HG03196 (cell line): Measurements from ENCODE around the gene RALGAPA1.

Experiments
- ATAC-seq: cut with Tn5 transposase; IDR thresholded peaks from one replicate; pipeline ENCODE4 v1.9.1; 2021; ENCODE audit not compliant: unreplicated experiment

RALGAPA1 gene

DNA sequence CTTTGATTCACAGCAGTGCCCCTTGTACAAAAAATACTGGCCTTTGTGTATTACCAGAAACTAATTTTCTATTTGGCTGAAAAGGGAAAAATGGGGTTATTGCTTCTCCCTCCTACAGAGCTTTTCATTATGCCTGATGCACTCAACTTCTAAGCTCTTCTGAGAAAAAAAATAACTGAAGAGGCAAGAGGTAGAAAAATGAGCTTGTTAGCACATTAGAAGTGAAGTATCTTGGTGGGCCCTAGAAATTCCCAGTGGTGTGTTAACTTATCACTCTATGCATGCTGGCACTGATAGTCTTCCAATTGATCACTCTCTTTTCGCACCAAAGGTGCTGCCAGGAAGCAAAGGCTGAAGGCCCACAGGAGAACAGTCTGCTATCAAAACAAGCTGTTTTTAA is 258.0 kb downstream of the RALGAPA1 start:
- ATAC-seq: no peak

DNA sequence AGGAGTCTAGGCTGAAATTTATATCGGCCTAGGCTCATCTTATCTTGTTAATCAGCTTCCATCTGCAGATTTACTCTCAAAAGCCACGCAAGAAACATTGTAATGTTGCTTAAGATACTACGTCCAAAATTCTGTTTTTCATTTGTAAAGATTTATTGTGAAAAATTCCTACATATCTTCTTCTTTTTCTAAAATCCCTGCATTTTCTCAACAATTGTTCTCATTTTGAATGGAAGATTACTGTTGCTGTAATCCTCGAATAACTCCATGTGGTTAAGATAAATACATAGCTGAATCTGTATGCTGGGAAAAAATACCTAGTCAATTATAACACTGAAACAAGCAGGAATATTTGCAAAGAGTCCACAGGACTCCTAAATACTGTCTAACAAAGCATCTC is 259.5 kb downstream of the RALGAPA1 start:
- no peak for ATAC-seq

DNA sequence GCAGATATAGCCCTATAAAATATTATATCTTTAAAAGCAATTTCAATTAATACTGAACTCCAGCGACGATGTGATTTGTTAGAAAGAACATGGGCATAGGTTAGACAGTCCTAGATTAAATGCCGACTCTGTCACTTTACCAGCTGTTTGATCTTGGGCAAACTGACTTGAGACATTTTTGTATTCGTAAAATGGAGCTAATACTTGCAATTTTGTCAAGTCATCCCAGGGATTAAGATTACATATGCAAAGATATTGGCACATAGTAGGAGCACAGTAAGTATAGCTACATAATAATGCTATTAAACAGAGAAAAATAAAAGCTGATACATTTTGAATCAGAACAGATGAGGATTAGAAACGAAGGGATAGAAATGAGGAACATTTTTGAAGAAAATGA is 266.1 kb downstream of the RALGAPA1 start:
- no peak for ATAC-seq

DNA sequence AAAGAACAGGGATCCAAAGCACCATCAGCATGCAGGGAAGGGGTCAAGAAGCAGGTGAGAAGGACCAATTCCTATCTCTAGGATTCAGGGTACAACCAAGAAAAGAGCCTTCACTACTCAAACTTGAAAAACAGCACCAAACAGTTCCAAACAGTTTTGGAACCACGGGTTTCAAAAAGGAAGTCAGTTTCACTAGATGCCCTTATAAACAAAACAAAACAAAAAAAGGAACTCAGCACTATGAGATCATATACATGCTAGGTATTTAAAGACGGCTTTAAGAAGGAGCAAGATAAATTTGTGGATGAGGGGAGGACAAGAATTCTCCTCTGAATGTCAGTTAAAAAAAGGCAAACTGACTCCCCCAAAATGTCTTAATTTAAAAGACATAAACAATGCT is 269.1 kb downstream of the RALGAPA1 start:
- ATAC-seq: no peak

DNA sequence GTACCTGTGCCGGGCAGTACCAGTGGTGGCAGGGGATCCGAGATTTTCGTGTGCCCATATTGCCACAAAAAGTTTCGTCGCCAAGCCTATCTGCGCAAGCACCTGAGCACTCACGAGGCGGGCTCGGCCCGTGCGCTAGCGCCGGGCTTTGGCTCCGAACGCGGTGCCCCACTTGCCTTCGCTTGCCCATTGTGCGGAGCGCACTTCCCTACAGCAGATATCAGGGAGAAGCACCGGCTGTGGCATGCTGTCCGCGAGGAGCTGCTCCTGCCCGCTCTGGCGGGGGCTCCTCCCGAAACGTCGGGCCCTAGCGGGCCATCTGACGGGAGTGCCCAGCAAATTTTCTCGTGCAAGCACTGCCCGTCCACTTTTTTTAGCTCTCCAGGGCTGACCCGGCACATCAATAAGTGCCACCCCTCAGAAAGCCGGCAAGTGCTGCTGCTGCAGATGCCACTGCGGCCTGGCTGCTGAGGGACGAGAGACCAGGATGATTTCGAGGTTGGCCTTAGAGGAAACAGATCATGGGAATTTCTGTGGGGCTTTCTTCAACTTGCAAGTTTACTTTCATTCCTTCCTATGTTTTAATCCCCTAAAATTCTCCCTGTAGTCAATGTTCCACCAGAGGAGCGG is 273.5 kb downstream of the RALGAPA1 start:
- no peak for ATAC-seq

DNA sequence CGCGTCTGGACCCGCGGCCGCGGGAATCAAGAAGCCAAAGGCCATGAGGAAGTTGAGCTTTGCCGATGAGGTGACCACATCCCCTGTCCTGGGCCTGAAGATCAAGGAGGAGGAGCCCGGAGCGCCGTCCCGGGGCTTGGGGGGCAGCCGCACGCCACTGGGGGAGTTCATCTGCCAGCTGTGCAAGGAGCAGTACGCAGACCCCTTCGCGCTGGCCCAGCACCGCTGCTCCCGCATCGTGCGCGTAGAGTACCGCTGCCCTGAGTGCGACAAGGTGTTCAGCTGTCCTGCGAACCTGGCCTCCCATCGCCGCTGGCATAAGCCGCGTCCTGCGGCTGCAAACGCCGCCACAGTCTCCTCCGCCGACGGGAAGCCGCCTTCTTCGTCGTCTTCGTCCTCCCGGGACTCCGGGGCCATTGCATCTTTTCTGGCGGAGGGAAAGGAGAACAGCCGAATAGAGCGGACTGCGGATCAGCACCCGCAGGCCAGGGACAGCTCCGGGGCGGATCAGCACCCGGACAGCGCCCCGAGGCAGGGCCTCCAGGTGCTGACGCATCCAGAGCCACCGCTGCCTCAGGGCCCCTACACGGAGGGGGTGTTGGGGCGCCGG is 274.1 kb downstream of the RALGAPA1 start:
- no peak for ATAC-seq

DNA sequence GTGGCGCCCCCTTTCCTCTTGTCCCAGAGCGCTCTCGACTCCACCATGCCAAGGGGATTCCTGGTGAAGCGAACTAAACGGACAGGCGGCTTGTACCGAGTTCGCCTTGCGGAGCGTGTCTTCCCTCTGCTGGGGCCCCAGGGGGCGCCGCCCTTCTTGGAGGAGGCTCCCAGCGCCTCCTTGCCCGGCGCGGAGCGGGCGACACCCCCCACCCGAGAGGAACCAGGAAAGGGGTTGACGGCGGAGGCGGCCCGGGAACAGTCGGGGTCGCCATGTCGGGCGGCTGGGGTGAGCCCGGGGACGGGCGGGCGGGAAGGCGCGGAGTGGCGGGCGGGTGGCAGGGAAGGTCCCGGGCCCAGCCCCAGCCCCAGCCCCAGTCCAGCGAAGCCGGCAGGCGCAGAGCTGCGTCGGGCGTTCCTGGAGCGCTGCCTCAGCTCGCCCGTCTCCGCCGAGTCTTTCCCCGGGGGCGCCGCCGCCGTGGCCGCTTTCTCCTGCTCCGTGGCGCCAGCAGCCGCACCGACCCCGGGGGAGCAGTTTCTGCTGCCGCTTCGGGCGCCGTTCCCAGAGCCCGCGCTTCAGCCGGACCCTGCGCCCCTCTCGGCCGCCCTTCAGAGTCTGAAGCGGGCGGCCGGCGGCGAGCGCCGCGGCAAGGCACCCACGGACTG is 274.8 kb downstream of the RALGAPA1 start:
- ATAC-seq: no peak

DNA sequence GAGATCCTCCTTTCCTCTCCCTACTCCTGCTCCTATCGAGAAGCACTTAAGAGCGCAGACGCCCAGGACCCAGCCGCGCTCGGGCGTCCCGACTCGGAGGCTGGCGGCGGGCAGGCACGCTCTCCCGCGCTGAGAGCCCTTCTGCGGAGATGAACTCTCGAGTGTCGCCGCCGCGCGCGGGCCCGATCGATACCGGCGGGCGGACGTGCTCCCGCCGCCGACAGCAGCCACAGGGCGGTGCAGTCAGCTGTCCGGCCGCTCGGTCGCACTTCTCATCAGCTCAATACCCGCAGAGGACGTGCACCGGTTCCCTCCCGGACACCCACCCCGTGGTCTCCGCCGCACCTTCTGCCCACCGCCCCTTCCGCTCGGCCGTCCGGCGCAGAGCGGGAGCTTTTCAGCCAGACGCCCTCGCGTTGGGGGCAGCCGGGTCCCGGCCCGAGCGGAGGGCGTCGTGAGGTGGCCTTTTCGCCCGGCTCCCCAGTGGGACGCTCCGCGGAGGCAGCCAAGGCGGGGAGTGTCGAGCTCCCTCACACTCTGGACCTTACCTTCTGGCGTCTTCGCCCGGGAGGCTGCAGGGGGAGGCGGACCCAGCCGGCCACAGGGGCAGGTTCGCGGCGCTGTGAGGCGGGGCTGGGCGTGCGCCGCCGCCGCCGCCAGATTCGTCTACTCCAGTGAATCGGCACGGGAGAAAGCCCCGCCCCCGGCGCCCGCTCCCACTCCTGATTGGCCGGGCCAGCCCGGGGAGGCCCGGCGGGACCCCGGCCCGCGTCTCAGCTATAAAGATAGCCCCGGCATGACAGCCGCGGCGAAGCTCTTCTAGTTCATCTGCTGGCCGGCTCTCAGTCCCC is 275.5 kb downstream of the RALGAPA1 start, which contains the start of gene INSM2:
Gene INSM2, plus strand, starts transcription at position 808 of the 851 bp plus-strand sequence. CDS start 89 bp downstream, outside the sequence.
- ATAC-seq: peak; percentile 78

DNA sequence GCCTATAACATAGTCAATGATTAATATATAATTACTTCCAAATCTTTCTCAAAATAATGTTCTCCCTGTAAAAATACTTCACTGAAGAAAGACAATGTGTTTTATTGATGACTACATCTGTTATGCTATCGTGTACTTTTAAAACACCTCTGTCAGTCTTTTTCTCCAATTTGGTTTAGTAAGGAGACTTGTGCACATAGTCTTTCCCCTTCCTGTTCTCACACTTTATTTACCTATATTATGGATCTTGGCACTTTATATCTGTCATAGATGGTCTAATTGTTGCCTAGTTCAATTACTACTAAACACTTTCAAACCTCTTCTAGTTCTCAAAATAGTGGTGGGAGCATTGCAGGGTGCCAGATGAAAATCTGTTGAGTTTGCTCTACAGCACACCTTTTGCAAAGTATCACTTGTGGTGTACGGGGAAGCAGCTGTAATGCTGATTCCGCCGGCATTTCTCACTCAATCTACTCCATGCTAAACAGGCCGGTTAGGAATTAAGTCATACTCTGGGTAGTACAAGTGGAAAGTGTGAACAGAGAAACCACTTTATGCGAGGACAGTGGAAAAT is 276.2 kb downstream of the RALGAPA1 start:
- no peak for ATAC-seq

DNA sequence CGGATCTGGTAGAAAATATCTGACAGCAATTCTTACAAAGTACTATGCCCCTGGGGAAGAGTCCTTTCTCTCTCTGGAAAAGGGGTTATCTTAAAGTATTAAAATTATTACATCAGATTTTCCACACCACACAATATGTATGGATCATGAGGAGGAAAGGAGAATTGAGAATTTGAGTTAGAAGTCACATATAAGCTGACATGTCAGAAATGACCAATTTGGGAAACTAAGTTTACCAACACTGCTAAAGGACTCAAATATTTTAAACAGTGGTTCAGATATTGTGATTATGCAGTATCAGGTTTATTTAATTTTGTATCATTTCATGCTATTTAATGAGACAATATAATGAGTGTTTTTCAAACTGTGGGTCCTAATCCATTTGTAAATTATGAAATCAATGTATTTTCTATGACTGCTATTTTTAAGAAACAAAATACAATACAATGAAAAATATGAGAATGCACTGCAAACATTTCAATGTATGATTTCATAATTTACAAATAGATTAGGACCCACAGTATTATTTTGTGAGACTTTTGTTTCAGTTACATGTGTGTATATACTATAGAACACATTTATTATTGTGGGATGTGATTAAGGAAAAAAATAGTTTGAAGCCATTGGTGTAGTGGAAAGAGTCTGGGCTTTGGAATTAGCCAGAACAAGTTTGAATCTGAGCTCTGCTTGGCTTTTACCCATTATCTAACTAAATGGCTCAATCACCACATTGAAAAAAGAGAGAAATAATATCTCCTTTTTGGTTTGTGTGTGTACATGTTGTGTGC is 276.9 kb downstream of the RALGAPA1 start:
- no peak for ATAC-seq

DNA sequence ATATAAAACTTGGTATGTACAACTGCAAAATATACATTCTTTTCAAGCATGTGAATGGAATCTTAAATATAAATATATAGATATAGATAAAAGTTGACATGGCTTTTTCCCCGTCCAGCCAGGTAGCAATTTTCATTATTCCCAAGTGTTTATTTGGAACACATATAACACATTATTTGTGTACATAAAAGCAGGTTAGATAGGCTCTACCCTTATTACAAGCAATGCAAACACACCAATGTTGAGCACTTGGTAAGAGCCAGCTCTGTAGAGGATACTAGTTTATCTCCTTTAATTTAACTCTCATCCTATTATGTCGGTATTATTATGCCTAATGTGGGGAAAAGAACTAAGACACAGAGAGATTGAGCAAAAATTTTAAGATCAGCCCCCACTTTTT is 282.1 kb downstream of the RALGAPA1 start:
- no peak for ATAC-seq

DNA sequence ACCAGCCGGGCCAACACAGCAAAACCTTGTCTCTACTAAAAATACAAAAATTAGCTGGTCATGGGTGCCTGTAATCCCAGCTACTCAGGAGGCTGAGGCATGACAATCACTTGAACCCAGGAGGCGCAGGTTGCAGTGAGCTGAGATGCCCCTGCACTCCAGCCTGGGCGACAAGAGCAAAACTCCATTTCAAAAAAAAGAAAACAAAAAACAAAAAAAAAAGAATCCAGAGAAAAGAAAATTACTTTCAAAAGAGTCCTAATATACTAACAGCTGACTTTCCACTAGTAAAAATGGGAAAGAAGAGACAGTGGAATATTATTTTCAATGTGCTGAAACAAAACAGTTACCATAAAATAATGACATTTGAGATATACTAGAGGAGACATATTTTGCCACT is 283.4 kb downstream of the RALGAPA1 start:
- ATAC-seq: no peak

DNA sequence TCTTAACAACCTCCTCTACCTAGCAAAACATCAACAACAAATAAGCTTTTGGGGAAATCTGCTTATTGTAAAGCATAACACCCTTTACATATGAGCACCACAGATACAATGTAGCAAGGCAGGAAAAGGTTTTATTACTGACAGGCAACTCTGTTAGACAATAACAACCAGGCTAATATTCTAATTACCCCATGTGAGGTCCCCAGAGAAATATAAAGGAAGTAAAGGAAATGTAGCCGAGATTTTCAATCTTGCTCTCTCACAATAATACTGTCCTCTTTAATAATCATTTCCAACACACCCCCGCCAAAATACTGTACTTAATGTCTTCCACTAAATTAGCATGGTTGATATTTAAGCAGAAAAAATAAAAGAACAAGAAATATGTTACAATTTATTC is 289.1 kb downstream of the RALGAPA1 start:
- no peak for ATAC-seq

DNA sequence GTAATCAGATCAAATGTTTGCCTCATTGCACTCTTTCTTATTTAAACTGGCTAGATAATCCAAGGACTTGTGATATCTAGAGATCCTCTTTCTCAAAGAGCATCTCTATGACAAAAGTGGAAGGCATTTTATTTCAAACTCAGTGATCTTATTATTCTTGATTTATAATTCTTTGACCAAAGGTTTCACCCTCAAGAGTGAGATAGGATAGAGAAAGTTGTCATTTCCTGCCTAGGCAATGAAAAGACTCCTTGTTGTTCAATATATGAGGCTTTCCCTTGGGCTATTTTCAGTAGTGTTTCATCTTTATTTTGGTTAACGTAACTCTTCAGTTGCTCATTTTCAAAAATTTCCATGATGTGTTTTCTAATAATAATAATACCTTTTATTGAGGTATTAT is 293.2 kb downstream of the RALGAPA1 start:
- ATAC-seq: no peak

DNA sequence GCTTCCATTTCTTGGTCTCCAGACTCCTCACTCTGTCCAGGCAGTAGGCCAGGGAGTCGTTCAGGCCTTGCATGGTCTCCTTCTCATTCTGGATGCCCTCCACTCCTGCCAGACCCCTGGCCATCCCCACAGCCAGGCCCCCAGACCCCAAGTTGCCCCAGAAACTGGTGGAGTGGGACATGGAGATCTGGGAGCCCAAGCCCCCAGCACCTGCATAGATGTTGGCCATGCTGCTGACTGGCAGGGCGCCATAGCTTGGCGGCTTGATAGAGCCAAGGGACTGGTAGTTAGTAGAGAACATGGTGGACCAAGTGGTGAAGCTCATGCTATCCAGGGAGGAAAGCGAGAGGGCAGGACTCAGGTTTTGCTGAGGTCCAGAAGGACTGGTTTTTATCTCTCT is 296.3 kb downstream of the RALGAPA1 start:
- ATAC-seq: no peak

DNA sequence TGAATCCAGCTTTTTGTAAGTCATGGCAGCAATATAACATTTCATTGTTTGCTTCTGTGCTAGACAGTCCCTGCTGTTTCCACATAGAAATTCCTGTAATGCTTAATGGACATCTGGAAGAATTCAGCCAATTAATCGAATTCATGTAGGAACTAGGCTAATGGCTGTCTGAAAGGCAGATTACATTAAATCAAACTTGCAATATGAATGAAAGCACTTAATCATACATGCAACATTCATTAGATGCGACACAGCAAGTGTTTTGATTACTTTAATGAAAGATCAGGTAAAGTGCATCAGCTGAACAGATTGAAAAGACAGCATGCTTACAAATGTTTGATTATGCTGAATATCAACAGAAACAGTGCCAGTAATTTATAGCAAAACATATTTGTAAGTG is 299.2 kb downstream of the RALGAPA1 start:
- no peak for ATAC-seq

DNA sequence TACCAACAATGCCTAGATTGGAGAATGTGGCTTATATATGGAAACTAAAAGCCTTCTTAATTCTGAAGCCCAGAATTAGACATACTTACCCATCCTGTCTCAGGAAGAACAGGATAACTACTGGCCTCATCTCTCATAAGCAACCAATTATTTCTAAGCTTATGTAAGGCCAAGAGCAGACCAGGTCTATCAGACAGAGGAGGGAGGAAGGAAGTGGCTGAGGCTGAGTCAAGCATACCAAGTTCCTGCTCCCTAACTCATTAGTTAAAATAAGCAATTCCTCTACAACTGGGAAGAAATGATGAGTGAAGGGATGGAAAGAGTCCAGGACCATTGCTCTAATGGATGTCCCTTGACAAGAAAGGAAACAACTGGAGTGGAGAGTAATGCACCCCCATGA is 302.2 kb downstream of the RALGAPA1 start:
- ATAC-seq: no peak

DNA sequence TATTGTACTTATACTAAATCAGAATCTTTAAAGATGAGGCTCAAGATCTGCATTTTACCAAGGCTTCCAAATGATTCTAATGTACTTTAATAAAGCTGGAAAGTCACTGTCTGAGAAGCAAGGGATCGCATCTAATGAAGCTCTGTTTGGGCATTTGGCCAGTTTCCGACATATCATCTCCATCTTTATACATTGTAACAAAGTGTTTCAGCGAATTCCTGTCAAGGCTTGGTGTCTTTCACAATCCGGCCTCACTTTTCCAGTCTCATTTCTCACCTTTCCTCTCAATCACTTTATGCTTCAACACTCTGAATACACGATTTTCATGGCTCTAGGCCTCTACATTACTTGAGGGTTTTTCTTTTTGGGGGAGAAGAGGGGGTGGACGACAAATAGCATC is 302.6 kb downstream of the RALGAPA1 start:
- ATAC-seq: no peak

DNA sequence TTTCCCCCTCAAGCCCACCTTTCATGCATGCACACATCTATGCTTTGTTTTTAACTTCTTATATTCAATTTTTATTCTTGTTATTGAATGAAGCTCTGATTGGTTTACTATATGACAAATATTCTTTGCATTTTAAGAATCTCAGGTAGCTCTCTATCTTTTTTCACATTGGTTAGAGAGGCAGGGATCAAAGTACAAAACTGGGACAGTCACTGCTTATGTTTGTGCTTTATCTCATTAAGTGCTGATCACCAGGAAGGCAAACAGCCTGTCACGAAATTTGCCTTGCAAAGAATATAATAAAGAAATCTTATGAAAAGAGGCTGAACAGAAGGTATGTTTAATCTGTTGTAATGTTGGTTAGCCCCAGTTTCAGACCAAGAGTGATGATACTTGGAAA is 304.8 kb downstream of the RALGAPA1 start:
- ATAC-seq: no peak

DNA sequence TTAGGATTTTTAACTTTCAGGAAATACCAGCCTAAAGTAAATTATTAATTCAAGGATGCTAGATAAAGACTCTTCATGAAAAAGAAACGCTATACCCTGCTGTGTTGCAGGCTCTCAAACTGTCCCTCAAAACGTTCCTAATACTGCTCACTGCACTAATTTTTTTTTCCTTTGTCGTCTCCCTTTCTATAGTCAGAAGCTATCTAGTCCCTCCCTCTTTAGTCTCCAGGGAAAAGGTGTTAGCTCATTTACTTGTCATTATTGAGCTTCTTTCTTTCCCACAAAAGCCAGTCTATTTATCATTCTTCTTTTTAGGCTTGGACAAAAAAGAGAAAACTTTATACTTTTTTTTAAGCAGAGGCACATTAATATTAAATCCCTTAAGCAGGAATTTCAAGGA is 305.4 kb downstream of the RALGAPA1 start:
- no peak for ATAC-seq
